Suppressor macrophage treated with lipopolysaccharide for 4 hours (primary cell): ENCODE results near the gene FBLN2.

Source experiments
- DNase-seq: peaks from one replicate; pipeline ENCODE4 v3.0.0-alpha.2; 2020

Gene FBLN2

DNA sequence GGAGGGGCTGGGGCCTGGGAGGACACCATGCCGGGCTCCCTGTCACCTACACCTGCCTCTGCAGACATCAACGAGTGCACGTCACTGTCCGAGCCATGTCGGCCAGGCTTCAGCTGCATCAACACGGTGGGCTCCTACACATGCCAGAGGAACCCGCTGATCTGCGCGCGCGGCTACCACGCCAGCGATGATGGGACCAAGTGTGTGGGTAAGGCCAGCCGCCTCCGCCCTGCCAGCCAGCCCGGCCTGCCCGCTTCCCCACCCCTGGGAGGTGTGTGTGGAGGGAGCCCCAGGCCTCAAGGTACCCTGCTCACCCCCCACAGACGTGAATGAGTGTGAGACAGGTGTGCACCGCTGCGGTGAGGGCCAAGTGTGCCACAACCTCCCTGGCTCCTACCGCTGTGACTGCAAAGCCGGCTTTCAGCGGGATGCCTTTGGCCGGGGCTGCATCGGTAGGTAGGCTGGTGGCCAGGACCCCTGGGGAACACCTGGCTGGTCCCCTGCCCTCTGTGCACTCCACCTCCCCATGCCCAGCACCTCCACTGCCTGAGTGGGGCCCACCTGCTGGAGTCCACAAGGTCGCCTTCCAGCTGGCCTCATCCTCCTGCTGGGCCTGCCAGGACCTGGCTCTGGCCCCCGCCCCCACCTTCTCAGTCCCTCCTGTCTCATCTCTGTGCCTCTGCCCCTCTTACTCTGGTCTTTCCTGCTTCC lies 80.1 kb downstream of the FBLN2 start:
- no peak for DNase-seq

DNA sequence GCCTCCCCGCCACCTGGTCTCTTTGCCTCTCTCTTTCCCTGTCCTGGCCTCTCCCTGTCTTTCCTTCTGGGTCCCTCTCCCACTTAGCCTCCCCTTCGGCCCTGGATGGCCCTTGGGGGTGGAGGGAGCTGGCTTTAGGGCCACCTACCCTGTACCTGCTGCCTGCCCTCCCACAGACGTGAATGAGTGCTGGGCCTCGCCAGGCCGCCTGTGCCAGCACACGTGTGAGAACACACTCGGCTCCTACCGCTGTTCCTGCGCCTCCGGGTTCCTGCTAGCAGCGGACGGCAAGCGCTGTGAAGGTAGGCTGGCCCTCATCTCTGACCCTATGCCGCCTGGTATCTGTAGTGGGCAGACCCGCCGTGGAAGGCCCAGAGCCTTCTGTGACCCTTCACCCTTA lies 80.7 kb downstream of the FBLN2 start:
- no peak for DNase-seq

DNA sequence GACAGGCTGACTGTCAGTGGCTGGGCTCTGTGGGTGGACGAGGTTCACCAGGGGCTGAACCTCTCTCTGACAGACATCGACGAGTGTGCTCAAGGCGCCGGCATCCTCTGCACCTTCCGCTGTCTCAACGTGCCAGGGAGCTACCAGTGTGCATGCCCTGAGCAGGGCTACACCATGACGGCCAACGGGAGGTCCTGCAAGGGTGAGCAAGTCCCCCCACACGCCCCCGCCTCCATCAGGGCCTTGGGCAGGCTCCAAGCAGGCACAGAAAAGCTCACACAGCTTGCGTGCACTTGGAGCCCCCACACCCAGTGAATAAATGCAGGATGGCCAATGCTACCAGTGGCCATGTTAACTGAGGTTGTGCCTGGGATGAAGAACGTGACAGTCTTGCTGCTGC lies 82.3 kb downstream of the FBLN2 start:
- no peak for DNase-seq

DNA sequence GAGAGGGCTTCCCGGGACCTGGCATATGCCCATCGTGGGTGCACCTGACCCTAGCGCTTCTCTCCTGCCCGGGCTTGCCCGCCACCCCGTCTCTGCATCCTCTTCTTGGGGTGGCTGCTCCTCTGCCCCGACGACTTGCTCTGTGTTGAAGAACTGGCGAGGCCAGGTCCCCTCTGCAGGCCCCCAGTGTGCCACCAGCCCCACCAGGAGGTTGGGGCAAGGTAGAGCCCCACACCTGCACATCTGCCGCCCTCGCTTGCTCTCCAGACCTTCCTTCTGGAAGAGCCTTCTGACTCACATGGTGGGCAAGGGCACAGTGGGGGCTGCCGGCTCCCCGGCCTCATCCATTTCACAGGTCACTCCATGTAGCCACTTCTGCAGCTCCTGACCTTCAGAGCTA lies 84.3 kb downstream of the FBLN2 start:
- DNase-seq, result no peak

DNA sequence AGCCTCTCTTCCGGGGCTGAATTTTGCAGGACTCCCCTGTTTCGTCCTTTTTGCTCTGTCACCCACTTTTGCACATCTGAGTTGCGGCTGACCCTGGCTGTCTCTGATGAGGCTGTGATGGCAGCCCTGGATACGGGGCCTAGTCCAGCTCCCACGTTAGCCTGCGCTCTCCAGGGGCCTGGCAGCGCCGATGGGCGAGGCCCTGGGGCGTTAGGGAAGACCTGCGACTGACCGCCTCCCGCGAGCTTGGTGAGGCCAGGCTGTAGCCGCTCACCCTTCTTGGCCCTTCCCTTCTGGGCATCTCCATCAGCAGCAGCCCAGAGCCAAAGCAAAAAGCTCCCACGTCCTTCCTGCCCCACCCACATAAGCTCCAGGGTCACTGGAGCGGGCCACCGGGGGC lies 85.2 kb downstream of the FBLN2 start:
- no peak for DNase-seq

DNA sequence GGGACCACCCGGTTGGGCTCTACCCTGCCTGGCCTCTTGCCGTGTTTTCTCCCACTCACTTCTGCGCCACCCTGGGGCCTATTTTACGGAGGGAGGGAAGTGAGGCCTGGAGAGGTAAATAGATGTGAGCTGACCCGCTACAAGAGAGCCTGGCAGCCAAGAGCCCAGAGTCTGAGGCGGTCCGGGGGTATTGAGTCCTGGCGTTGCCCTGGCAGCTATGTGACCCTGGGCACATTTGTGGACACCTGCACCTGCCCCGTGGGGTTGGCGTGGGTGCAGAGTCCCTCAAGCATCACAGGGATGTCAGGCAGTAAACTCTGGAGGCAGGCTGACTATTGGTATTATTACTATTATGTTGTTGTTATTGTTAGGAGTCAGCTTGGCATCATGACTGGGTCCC lies 85.7 kb downstream of the FBLN2 start:
- no peak for DNase-seq

DNA sequence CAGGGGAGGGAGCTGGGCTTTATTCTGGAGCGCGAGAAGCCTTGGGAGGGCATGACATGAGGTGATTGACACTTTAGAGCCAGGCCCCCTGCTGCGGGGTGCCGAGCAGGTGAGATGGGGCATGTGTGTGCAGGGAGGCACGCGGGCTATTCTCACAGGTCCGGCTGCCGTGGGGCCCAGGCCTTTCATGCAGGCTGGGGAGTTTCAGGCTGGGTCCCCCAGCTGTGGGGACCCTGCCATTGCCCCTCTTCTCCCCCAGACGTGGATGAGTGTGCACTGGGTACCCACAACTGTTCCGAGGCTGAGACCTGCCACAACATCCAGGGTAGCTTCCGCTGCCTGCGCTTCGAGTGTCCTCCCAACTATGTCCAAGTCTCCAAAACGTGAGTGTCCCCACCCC lies 87.3 kb downstream of the FBLN2 start:
- DNase-seq, result no peak

DNA sequence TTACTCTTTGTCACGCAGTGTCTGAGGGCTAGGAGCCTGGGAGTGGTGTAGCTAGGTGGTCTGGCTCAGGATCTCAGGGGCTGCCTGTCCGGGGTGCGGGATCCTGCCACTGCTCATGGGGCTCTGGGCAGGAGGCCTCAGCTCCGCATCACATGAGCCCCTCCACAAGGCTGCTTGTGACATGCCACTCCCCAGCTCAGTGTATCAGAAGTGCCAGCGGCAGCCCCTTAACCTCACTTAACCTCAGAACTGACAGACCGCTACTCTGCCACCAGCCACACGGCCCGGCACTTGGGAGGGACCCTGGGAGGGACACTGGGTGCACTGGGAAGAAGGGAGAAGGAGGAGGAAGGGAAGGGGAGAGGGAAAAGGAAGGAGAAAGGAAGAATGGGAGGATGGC lies 87.9 kb downstream of the FBLN2 start:
- no peak for DNase-seq

DNA sequence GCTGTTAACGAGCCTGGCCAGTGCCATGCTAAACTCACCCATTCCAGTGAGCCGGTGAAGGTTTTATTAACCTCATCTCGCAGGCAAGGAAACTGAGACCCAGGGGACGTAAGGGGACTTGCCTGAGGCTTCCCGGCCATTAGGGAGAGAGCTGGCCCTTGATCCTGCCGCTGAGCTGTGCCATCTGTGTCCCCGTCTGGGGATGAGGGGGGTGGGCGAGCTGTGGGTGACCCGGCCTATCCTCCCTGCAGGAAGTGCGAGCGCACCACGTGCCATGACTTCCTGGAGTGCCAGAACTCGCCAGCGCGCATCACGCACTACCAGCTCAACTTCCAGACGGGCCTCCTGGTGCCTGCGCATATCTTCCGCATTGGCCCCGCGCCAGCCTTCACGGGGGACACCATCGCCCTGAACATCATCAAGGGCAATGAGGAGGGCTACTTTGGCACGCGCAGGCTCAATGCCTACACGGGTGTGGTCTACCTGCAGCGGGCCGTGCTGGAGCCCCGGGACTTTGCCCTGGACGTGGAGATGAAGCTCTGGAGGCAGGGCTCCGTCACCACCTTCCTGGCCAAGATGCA lies 88.5 kb downstream of the FBLN2 start:
- DNase-seq, result no peak

DNA sequence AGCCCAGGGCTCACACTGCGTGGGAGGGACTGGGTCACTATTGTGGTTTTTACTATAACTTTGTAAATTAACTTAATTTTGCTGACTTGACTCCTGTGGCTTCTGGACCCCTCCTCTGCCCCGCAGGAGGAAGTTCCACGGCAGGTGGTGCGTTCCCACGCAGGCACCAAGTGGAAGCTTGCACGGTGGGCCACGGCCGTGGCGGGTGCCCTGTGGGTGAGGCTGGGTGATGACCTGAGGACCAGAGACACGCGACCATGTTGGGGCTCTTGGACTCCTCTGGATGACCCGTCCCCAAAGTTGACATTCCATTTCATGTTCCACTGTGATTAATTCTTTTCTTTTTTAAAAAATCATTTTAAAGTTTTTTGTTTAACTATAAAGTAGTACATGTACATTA lies 89.0 kb downstream of the FBLN2 start:
- no peak for DNase-seq

DNA sequence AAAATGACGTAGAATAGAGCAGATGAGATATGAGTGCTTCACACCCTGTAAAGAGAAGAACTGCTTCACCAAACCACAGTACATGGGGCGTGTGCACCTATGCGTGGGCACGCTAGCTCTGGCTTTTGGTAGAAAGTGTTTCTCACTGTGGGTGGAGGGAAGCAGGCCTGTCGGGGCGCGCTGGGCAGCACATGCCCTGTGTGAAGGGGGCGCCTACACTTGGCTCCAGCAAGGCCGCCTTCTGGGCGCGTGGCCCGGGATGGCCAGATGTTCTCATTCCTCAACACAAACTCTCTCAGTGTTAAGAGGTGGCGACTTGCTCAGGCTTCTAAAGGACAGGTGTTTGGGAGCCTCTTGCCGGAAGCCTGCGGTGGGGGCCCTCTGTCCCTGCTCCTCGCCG lies 90.0 kb downstream of the FBLN2 start:
- no peak for DNase-seq

DNA sequence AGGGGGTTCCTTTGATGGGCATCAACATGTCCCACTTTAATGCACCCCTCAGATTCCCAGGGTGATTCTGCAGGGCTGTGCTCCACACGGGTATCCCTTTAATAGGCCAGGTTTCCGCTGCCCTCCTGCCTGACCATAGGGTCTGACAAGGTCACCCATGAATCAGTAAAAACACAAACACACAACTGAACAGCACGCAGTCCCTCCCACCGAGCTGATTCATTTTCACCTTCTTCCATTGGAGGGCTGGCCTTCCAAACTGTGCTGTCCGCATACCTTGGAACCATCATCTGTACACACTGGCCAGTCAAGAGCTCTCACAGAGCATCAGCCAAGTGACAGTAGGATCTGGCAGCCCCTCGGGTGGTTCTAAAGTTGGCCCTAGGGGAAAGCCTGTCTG lies 93.7 kb downstream of the FBLN2 start:
- DNase-seq, result no peak

DNA sequence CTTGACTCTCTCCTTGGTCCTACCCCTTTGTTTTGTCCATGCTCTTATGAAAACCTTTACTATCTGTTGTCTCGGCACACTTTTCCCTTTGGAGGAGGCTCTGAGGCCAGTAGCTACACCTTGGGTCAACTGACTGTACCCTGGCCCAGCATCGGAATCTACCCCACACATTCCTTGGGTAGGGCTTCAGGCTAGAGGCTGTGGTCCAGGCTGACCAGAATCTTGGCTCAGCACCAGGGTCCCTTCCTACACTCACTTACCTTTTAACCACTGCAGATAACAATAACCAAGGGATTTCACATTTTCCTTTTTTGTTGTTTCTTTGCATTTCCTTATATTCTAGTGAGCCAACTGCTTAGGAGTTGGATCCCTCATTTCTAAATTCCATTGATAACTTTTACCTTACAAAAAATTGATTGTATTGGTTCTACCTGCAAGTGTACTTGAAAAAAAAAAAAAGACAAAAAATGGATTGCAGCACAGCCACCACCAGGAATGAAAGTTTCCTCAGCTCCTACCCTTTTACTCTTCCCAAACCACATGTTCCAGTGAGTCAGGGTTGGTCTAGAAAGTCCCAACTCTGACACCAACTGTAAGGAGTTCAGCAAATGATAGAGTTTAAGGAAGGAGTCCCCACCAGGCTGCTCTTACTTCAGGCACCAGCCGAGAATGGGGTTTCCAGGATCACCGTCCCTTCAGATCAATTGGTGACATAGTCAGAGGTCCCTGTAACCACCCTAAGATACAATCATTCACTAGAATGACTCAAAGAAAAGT lies 95.6 kb downstream of the FBLN2 start:
- DNase-seq, result peak; percentile 19

DNA sequence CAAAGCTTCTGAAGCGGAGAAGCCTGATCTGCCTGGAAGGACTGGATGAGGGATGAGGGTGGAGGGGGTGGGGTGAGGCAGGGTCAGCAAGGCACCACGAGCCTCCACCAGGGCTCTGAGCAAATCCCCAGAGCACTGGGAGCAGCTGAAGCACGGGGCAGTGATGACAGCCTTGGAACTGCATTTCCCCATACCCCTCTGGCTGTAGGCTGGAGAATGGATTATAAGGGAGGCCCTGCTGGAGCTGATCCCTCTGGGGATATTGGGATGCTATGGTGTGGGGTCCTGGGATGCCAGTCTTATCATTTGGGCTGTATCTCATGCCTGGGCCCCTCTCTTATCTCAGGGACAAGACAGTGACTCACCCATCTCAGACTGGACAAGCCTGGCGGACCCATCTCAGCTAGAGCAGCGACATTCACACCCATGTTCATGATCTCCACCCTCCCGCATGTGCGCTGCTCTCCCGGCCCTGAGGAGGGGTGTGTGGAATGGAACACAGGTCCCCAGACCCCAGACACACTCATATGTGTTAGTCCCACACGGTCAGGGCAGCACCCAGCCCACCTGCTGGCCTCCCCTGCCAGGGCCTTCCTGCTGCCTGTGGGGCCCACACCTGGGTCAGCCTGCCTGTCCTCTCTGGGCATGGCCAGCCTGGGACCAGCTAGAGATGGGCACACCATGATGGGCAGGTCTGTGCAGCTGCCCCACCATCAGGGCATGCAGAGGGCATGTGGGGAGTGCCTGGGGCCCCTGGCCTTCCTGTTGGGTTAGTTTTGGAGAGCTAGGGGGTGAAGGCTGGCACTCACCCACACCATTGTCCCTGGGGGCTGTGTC lies 97.1 kb downstream of the FBLN2 start:
- no peak for DNase-seq

DNA sequence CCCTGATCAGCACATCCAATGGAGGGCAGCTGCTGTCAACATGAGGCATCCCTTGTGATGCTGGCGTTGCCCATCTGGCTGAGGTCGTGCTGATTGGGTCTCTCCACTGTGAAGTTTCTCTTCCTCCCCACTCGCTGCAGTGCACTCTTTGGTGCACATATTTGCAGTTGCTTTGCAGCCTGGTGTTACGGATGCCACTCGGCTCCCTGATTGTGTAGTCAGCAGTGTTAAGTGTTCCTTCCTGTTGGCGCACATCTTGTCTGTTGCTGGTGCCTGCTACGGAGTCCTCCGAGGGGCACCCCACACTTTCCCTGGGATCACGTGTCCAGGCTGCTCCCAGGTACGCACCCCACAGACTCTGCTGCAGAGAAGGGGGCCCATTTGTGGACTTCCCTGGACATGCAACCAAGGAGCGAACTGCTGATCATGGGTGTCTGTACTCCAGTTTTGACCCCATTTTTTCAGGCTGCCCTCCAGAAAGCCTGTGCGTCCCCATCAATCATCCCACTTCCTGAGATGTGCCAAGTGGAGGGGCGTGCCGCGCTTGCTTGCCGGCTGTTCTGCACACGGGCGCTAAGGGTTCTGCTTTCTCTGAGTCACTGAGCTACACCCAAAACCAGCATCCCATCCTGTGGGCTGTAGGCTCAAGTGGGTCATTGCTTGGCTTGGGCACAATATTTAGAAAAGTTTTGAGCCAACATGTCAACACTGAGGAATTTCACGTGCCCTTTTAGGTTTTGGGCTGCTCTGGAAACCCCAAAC lies 98.6 kb downstream of the FBLN2 start:
- peak; percentile 46 for DNase-seq

DNA sequence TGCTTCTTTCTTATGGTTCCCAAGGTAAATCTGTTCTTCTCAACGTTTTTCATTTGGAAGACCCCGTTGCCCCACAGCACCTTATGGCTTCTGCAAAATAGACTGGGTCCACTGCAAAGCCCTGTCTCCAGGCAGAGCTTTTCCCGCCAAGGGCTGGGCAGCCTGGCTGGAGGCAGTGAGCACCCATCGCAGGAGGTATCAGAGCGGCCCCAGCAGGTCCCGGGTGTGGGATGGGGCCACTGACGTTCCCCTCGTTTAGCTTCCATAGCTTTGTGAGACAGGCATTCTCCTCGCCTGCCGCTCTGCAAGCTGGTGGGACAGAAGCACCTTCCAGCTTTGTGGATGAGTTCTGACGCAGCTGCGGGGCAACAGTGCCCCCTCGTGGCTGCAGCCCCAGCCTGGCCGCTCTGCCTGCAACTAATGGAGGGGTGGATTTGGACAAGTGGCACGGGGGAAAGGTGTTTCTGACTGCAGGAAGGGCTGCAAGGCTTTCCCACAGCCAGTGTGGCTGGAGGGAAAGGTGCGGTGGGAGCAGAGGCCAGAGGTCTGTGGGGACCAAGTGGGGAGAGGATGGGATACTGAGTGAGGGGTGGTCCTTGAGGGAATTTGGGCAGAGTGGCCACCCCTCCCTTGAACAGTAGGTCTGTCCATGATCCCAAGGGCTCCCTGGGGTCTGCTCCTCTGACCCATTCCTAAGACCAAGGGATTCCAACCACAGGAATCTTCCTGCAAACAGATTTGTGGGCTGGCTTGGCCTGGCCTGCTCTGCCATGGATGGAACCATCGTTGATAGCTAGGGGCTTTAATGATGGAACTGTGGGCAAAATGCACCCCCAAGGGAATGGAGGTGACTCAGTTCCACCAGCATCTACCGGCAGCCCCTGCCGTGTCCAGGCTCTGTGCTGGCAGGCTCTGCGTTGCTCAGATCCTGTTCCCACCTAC lies 99.4 kb downstream of the FBLN2 start:
- DNase-seq, result peak; percentile 78

DNA sequence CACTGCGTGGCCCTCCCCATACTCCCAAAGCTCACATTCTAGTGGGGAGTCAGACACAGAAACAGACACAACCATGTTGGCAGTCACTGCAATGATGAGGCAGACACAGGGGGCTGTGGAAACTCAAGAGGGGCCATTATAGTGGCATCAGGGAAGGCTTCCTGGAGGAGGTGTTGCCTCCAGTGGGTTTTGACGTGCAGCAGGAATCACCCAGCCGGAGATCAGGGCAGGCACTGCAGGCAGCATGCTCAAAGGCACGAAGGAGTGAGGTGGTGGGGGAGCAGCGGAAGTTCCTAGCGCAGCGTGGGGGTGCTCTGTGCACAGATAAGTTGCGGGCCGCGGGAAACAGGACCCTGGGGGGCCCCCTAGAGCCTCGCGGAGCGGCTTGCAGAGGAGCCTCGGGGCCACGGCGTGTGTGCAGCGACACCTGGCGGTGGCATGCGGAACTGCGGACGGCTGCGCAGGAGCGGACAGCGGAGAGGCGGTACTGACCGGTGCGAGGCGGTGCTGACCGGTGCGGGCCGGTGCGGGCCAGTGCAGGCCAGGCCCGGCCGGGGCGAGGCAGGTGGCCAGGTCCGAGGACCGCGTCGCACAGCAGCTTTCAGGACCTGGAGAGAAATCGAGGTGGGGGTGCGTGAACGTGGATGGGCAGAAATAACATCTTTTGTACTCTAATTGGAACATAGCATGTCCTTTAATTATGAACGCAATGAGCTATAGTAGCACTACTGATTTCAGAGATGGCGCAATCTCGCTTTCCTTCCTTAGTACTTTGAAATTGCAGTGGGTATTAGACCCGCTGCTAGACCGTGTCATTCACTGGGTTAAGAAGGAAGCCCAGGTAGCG lies 101.5 kb downstream of the FBLN2 start:
- peak; percentile 86 for DNase-seq

DNA sequence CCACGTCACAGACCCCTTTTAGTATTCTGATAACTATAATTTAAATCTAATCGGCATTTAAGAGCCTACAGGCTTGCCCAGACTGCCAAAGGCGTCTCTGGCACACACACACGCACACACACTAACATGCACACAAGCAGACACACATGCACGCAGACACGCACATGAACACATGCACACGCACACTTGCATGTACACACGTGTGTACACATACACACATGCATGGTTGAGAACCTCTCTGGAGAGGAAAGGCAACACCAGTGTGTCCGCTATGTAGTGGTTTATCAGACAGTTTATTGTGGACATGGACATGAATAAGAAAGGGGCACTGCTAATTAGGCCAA lies 102.1 kb downstream of the FBLN2 start:
- no peak for DNase-seq

DNA sequence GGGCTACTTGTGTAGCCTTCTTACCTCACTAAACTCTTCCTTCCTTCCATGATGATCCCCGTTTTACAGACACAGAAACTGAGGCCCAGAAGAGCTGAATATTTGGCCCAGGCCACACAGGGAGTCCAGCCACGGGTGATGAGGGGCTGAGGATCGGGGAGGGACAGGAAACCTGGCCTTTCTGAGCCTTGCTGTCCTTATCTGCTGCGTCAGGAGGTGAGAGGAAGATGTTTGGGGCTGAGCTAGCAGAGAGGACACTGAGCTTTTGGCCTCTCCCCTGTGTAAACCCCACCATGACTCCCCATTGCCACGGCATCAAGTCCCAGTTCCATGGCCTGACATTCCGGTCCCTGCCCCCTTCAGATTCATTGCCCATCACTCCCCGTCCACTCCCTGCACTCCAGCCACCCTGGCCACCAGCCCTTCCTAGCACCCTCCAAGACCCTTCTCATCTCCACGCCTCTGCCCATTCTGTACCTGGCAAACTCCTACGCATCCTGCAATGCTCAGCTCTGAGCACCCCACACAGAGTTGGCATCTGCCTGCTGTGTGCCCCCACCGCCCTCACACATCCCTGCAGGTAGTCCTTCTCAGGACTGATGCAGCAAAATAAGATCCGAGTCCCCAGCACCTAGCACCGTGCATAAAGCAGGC lies 103.0 kb downstream of the FBLN2 start:
- no peak for DNase-seq

DNA sequence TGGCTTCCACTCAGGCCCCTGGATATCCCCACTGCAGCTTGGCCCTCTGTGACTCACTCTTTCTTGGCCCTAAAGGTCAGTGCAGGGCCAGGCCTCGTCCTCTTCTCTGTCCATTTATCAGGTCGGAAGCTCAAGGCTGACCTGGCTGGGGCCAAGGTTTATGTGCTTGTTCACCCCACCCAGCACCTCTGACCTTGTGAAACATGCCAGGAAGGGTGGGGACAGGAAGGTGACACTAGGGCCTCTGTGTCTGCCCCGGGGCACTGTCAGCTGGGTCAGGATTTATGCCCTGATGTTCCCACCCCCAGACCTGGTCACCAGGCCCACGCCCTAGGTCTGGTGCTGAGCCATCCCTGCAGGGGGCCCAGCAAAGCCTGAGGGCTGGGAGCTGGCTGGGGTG lies 103.8 kb downstream of the FBLN2 start:
- no peak for DNase-seq
